H1 (cell line): ENCODE measurements around the gene MRPS6. TPM values are rescaled to one million over a fixed set of nuclear protein-coding genes. Genes with fewer than 3 reads are reported as not detected.

ENCODE experiments used
- CEBPB ChIP-seq: IDR thresholded peaks from 2 replicates; pipeline ENCODE4 v1.6.1; 2012; ENCODE audit warnings: low read depth, low read length
- CTBP2 ChIP-seq: IDR thresholded peaks from 2 replicates; pipeline ENCODE4 v1.7.0; 2011; ENCODE audit warnings: borderline replicate concordance, mild to moderate bottlenecking, moderate library complexity, mixed read lengths, low read length; ENCODE audit not compliant: insufficient read depth, insufficient read length
- JUN ChIP-seq: IDR thresholded peaks from 2 replicates; pipeline ENCODE4 v1.6.1; 2011; ENCODE audit warnings: low read depth, mild to moderate bottlenecking, improper control_type of control experiment, low read length
- MAX ChIP-seq: IDR thresholded peaks from 2 replicates; pipeline ENCODE4 v1.6.1; 2012; ENCODE audit warnings: inconsistent platforms
- POLR2AphosphoS5 ChIP-seq: IDR thresholded peaks from 2 replicates; pipeline ENCODE4 v1.6.1; 2011; ENCODE audit warnings: low read depth, low read length
- RBBP5 ChIP-seq: IDR thresholded peaks from 2 replicates; pipeline ENCODE4 v1.7.1; 2012; ENCODE audit warnings: low read depth, mild to moderate bottlenecking, inconsistent platforms, low read length, moderate library complexity, borderline replicate concordance
- SIN3A ChIP-seq, 2 experiments: IDR thresholded peaks in 1 of 2; conservative IDR thresholded peaks in 1 of 2; 2 replicates each; pipeline ENCODE4 v1.6.1; 2011 to 2012; ENCODE audit warnings: low read length in 2 of 2, improper control_type of control experiment in 1 of 2, low read depth in 1 of 2, mild to moderate bottlenecking in 1 of 2
- SP1 ChIP-seq: IDR thresholded peaks from 2 replicates; pipeline ENCODE4 v1.6.1; 2011; ENCODE audit warnings: low read depth, low read length
- TAF1 ChIP-seq: IDR thresholded peaks from 2 replicates; pipeline ENCODE4 v1.6.1; 2011; ENCODE audit warnings: mild to moderate bottlenecking, low read depth, low read length
- polyA plus RNA-seq, 7 experiments: library from polyadenylated mRNA; depleted of rRNA in 3 of 7; stranded (reverse) in 5 of 7; unstranded in 2 of 7; fragments of >200 nt in 5 of 7; fragments of 200-250 nt in 2 of 7; gene quantifications; 1 replicate in 5 of 7; 2 replicates in 1 of 7; 4 replicates in 1 of 7; pipeline versions ENCODE4 v1.2.1 to v1.2.3, GENCODE V29; 2011 to 2013; ENCODE audit warnings: missing spikeins in 2 of 7, mixed read lengths in 2 of 7
- total RNA-seq: library from RNA; stranded (reverse); fragmentation: NEBNext Ultra II Directional; extraction: Animal tissue kit (Norgen Biotek cat#: 25700); gene quantifications from 2 replicates; pipeline ENCODE4 v1.2.1, GENCODE V29; 2021

MRPS6 gene
- total and polyA plus RNA-seq, 2 of the 8 experiments (the other 6 are each of a cell fraction or from before 2014, with no cell fraction given), result 62.7 to 156 TPM

- TF ChIP-seq TAF1 (no peak), JUN (no peak), CTBP2 (no peak), RBBP5 (no peak), SP1 (no peak), MAX (no peak), CEBPB (no peak), POLR2AphosphoS5 (no peak), SIN3A (conservative IDR thresholded peaks at IDR 0.05 in 1 of 2, IDR thresholded peaks at IDR 0.05 in 1 of 2; ENCODE audit: low read depth in 1 of 2, low read length in 2 of 2) (no peak)
Measured at GRCh38 chr21:34065027-34065426, 8.4 kb upstream of the MRPS6 start (continued).
